IMR-90 (cell line): ENCODE data around the gene NEAT1. TPM values are rescaled to one million over a fixed set of nuclear protein-coding genes. Genes with fewer than 3 reads are reported as not detected.

ENCODE experiments used
- BHLHE40 ChIP-seq: fragments of 150-350 bp; IDR thresholded peaks from 2 replicates; pipeline ENCODE4 v1.6.1; 2016; ENCODE audit warnings: mild to moderate bottlenecking, low read depth, low read length
- CEBPB ChIP-seq: IDR thresholded peaks from 2 replicates; pipeline ENCODE4 v1.6.1; 2012; ENCODE audit warnings: low read depth, low read length, improper control_type of control experiment
- CHD1 ChIP-seq: IDR thresholded peaks from 2 replicates; pipeline ENCODE4 v1.6.1; 2012; ENCODE audit warnings: low read depth, low read length, improper control_type of control experiment
- ELK1 ChIP-seq: fragments of 150-350 bp; IDR thresholded peaks from 2 replicates; pipeline ENCODE4 v1.6.1; 2016; ENCODE audit warnings: low read depth, mild to moderate bottlenecking, low read length, moderate library complexity, borderline replicate concordance
- MAZ ChIP-seq: IDR thresholded peaks from 2 replicates; pipeline ENCODE4 v1.6.1; 2012; ENCODE audit warnings: low read depth, mild to moderate bottlenecking, low read length, improper control_type of control experiment, moderate library complexity, borderline replicate concordance
- RAD21 ChIP-seq: IDR thresholded peaks from 2 replicates; pipeline ENCODE4 v1.6.1; 2012; ENCODE audit warnings: low read length, improper control_type of control experiment
- RCOR1 ChIP-seq: IDR thresholded peaks from 2 replicates; pipeline ENCODE4 v1.6.1; 2012; ENCODE audit warnings: mild to moderate bottlenecking, low read length, improper control_type of control experiment; ENCODE audit not compliant: insufficient replicate concordance
- RFX5 ChIP-seq: IDR thresholded peaks from 2 replicates; pipeline ENCODE4 v1.8.0; 2012; ENCODE audit warnings: low read depth, mild to moderate bottlenecking, low read length, moderate library complexity
- polyA plus RNA-seq, 3 experiments: library from polyadenylated mRNA; depleted of rRNA; stranded (reverse); fragments of >200 nt; gene quantifications; 2 replicates each; pipeline ENCODE4 v1.2.3, GENCODE V29; 2012; ENCODE audit warnings: low replicate concordance in 1 of 3
- total RNA-seq: library from RNA; depleted of rRNA; stranded (reverse); fragments of >200 nt; gene quantifications from 2 replicates; pipeline ENCODE4 v1.2.3, GENCODE V29; 2012

NEAT1 gene
- total and polyA plus RNA-seq, 2 of the 4 experiments (the other 2 are of a cell fraction), result 30.1 to 114 TPM

DNA sequence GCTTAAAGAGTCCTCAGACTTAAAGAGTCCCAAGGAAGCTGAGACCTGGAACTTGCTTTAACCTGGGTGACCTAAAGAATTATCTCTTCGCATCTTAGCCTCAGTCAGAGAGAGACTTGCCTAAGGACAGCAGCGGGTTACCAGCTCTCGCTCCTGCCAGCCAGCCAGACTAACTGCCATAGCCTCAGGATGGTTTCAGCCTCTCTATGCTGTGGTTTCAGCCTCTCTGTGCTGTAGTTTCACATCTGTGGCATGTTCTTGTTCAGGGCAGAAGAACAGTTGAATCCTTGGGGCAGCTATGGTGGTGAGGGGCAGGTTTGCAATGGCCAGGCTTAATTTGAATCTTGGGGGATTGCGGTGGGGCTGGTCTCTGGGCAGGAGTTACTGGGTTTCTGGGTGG lies 33.9 kb upstream of the NEAT1 start (continued):
- TF ChIP-seq ELK1, result no peak
- TF ChIP-seq CHD1, result no peak
- TF ChIP-seq RFX5, result no peak
- no peak for TF ChIP-seq MAZ
- no peak for TF ChIP-seq RCOR1
- no peak for TF ChIP-seq BHLHE40
- TF ChIP-seq RAD21, result no peak
- no peak for TF ChIP-seq CEBPB
